Activated T-cell treated with anti-CD3 and anti-CD28 coated beads, Interleukin-2, amount 50 U/mL, for 24 hours (primary cell): Measurements from ENCODE around the gene ADARB2.

Experiments
- DNase-seq: peaks from one replicate; pipeline ENCODE4 v3.0.0-alpha.2; 2020
- H3K27ac Mint-ChIP-seq: 2 replicates; pipeline ENCODE4 v1.8.0; 2020; ENCODE audit warnings: mild to moderate bottlenecking, mixed read lengths
- H3K27me3 Mint-ChIP-seq: 2 replicates; pipeline ENCODE4 v1.8.0; 2020; ENCODE audit warnings: mixed read lengths
- H3K36me3 Mint-ChIP-seq: 2 replicates; pipeline ENCODE4 v1.8.0; 2020; ENCODE audit warnings: low read depth, mixed read lengths
- H3K4me1 Mint-ChIP-seq: 2 replicates; pipeline ENCODE4 v1.8.0; 2020; ENCODE audit warnings: low read depth, mixed read lengths
- H3K4me3 Mint-ChIP-seq: 2 replicates; pipeline ENCODE4 v1.8.0; 2020; ENCODE audit warnings: mild to moderate bottlenecking, moderate library complexity, mixed read lengths
- H3K9me3 Mint-ChIP-seq: 2 replicates; pipeline ENCODE4 v1.8.0; 2020; ENCODE audit warnings: mixed read lengths

ADARB2 gene

DNA sequence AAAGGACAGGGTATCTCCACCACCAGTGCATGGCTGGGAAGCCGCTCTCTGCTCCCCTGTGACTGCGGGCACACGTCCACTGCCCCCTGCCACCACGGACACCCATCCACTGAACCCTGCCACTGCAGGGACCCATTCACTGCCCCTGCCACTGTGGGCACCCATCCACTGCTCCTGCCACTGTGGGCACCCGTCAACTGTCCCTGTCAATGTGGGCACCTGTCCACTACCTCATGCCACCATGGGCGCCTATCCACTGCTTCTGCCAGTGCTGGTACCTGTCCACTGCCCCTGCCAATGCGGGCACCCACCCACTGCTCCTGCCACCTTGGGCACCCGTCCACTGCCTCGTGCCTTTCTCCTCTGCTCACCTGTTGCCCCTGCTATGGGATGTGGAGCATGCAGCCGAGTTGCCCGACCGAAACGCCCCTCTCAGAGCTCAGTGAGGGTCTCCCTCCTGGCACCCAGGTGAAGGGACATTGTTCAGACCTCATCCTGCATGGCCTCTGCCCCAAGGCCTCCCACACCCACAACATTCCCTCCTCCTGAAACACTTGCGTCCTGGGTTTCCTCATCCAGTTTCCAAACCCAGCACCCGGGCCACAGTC lies 207.4 kb downstream of the ADARB2 start:
- H3K36me3 Mint-ChIP-seq, result no peaks in the 10 kb centered on the region

DNA sequence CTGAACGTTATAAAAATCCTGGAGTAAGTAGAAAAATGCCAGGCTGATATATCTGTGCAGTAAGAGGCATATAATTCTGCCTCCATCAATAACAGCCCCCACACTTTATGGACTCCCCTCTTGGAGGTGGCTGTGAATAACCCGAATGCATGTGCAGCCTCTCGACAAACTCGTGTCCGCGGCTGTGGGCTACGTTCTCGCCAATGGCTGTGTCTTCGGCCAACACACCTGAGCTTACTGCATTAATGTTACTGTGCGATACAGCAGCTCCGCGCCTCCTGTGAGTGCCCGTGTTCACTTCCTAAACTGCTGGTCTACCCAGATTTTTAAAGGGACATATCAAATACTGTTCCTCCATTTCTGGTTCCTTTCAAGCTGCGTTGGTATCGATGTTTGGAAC lies 209.4 kb downstream of the ADARB2 start:
- H3K27ac Mint-ChIP-seq, result no peak overlapping the region
- peaks cover 30% of the 10 kb centered on the region for H3K27me3 Mint-ChIP-seq
- H3K9me3 Mint-ChIP-seq, result no peaks in the 10 kb centered on the region
- no peaks in the 10 kb centered on the region for H3K36me3 Mint-ChIP-seq
- H3K4me3 Mint-ChIP-seq, result no peak overlapping the region
- no peak for DNase-seq
- H3K4me1 Mint-ChIP-seq, result no peaks in the 10 kb centered on the region

More for the DNA sequence above, 207.4 kb downstream of the ADARB2 start:
- Mint-ChIP-seq H3K4me3 (no peak overlapping the region), H3K27me3 (peaks cover 33% of the 10 kb centered on the region), H3K4me1 (no peaks in the 10 kb centered on the region), H3K9me3 (no peaks in the 10 kb centered on the region), H3K27ac (no peak overlapping the region)
- DNase-seq, result no peak

DNA sequence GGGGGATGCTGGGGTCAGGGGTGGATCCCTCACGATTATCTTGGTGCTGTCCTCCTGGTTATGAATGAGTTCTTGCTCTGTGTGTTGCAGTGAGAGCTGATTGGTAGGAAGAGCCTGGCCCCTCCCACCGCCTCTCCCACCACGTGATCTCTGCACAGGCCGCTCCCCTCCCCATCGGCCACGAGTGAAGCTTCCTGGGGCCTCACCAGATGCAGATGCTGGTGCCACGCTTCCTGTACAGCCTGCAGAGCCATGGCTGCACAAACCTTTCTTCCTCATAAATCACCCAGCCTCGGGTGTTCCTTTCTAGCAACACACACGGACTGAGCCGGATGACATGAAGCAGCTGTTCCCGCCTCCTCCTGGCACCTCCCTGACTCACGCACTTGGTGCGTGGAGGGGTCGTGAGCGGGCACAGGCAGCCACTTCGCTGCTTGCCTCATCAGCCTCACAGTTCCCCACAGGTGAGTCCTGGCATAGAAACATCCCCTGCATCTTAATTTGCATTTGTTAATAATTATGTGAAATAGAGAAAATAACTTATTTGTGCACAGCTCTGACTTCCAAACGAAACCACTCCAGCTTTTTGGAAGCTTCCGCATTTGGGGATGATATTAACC lies 210.8 kb downstream of the ADARB2 start:
- Mint-ChIP-seq H3K9me3 (no peaks in the 10 kb centered on the region), H3K36me3 (no peaks in the 10 kb centered on the region), H3K27ac (no peak overlapping the region), H3K27me3 (peaks cover 27% of the 10 kb centered on the region), H3K4me1 (no peaks in the 10 kb centered on the region), H3K4me3 (no peak overlapping the region)
- DNase-seq, result no peak

DNA sequence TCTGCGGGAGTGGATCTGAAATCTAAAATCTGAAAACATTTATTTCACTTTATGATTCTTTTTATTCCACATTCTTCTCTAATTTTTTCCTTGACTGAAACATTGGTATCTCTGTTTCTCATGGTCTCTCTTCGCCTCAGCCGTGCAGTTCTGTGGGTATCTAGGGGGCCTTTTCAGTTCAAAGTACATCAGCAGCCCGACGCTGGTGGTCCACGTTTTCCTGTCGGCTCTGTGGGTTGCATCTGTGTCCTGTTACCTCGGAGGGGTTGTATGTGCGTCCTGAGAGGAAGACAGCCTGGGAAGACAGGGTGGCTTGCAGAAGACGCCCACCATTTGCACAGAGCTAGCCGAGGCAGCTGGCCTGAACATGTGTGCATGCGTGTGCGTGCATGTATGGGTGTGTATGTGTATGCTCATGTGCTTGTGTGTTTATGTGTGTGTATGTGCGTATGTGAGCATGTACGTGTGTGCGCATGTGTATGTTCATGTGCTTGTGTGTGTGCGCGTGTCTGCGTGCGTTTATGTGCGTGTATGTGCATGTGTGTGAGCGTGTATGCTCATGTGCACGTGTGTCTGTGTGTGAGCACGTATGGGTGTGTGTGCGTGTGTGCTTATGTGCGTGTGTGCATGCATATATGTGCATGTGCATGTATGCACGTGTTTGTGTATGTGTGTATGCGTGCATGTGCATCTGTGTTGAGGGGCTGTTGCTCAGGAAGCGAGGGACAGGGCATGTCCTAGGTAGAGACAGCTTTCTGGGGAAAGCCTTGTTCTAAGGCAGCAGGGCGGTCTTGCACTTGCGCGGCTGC lies 211.8 kb downstream of the ADARB2 start:
- Mint-ChIP-seq H3K27me3 (peaks cover 22% of the 10 kb centered on the region), H3K27ac (no peak overlapping the region), H3K9me3 (no peaks in the 10 kb centered on the region), H3K36me3 (no peaks in the 10 kb centered on the region), H3K4me3 (no peak overlapping the region), H3K4me1 (no peaks in the 10 kb centered on the region)
- no peak for DNase-seq

DNA sequence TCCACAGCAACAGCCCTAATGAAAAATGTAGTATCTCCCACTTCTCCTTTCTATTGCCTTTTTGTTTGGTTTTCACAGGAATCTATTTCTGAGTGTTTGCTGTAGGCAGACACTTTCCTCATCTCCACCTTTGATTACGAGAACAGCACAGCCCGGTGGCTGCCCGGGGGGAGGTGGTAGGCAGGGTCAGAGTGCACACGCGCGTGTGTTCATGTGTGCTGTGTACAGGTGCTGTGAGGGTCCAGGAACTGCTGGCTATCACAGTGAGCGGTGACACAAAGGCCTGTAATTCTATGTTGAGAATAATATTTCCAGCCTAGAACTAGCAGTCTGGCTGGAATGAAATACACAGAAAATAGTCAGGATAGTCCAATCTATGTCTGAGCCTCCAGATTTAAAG lies 212.8 kb downstream of the ADARB2 start:
- Mint-ChIP-seq H3K27me3 (peaks cover 14% of the 10 kb centered on the region), H3K4me1 (no peaks in the 10 kb centered on the region), H3K4me3 (no peak overlapping the region), H3K9me3 (no peaks in the 10 kb centered on the region), H3K27ac (no peak overlapping the region), H3K36me3 (no peaks in the 10 kb centered on the region)
- DNase-seq, result no peak

DNA sequence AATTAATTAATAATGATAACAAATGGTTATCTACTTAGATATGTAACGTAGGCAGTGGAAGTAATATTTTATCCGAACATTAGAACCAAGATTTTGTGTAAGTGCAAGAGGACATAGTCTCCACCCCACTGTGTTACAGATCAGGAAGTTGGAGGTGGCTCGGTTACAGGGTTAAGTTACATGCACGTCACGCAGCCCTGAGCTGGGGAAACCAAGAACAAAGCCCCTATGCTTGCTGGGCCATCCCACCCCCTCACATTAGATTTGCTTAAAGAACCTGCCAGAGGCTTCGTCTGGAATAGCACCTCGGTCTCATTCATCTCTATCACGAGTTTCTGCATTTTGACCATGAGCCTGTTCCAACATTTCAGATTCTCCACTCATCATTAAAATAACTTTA lies 214.1 kb downstream of the ADARB2 start:
- H3K27ac Mint-ChIP-seq, result no peak overlapping the region
- no peak overlapping the region for H3K4me3 Mint-ChIP-seq
- peaks cover 12% of the 10 kb centered on the region for H3K27me3 Mint-ChIP-seq
- H3K4me1 Mint-ChIP-seq, result no peaks in the 10 kb centered on the region
- DNase-seq, result no peak
- H3K9me3 Mint-ChIP-seq, result no peaks in the 10 kb centered on the region
- H3K36me3 Mint-ChIP-seq, result no peaks in the 10 kb centered on the region

DNA sequence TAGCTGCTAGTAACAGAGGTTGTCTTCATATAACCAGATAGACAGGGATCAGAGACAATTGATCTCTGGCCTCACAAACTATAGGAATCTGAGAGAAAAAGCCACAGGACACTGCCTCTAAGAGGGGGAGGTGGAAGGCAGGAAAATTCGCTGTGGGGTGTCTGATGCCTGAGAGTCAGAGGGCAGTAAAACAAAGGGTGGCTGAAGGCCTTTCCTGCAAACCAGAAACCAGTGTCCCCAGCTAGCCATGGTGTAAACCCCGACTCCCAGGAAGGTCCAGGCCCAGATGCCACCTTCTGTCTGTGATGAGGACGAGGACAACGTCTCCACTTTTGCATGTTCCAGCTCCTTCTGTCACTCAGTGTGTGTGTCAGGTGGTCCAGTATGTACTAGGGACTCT lies 215.1 kb downstream of the ADARB2 start:
- no peak for DNase-seq
- Mint-ChIP-seq H3K4me3 (no peak overlapping the region), H3K4me1 (no peaks in the 10 kb centered on the region), H3K27me3 (peaks cover 9% of the 10 kb centered on the region), H3K9me3 (no peaks in the 10 kb centered on the region), H3K36me3 (no peaks in the 10 kb centered on the region), H3K27ac (no peak overlapping the region)

DNA sequence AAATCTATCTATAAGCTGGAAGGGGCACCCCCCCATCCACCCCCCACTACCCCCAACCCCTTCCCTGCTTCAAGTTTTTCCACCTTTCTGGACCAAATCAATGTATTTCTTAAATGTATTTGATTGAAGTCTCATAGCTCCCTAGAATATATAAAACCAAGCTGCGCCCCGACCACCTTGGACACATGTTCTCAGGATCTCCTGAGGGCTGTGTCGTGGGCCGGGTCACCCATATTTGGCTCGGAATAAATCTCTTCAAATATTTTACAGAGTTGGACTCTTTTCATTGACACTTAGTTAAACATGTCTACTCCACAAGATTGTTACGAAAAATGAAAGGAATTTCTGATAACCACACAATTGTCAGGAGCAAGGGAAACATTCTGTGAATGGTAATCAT lies 215.6 kb downstream of the ADARB2 start:
- H3K4me1 Mint-ChIP-seq, result no peaks in the 10 kb centered on the region
- H3K27ac Mint-ChIP-seq, result no peak overlapping the region
- H3K36me3 Mint-ChIP-seq, result no peaks in the 10 kb centered on the region
- H3K4me3 Mint-ChIP-seq, result no peak overlapping the region
- no peak for DNase-seq
- H3K9me3 Mint-ChIP-seq, result no peaks in the 10 kb centered on the region
- H3K27me3 Mint-ChIP-seq, result peaks cover 9% of the 10 kb centered on the region

DNA sequence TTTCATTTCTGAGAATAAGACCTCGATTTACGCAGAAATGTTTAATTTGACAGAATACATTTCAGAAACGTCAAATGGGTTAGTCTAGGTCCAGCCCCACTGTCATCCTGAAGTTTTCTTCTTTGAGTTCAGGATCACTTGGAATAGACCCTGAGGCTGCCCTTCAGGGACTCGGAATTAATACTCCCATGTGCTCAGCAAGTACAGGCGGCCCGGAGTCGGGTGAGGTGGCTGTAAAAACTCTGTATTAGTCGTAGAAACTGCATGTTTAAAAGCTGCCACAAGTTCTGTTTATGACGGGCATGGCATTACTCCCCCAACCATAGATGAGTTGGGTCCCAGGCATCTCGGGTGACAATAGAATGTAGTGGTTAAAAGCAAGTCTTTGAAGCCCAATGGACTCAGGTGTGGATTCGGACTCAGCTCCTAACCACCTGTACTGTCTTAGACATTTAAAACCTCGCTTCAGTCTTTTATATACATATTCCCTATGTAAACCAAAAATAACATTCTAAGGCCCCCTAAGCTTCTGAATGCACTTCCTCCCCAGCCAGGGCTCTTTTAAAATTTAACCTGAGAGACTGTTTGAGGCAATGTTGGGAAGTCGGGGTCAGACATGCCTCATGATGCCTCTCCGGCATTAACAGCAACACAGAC lies 216.3 kb downstream of the ADARB2 start:
- H3K9me3 Mint-ChIP-seq, result no peaks in the 10 kb centered on the region
- H3K36me3 Mint-ChIP-seq, result no peaks in the 10 kb centered on the region
- H3K27me3 Mint-ChIP-seq, result peaks cover 9% of the 10 kb centered on the region
- H3K27ac Mint-ChIP-seq, result no peak overlapping the region
- DNase-seq, result no peak
- H3K4me1 Mint-ChIP-seq, result no peaks in the 10 kb centered on the region
- no peak overlapping the region for H3K4me3 Mint-ChIP-seq

DNA sequence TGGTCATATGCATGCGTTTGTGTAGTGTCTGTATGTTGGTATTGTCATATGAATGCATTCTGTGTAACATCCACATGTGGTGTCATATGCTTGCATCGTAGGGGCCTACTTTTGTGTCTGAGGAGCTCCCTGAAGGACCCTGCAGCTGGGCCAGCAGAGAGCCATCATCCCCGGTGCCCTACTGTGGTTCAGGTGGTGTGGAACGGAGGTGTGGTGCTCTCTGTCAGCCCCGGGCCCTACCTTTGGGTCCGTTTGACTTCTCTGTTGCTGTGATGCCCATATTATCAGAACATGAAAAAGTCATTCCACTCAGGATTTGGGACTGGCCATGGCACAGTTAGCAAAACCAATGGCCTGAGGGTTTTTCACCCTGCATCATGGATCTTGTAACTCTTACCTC lies 217.9 kb downstream of the ADARB2 start:
- no peak for DNase-seq
- Mint-ChIP-seq H3K27me3 (peaks cover 7% of the 10 kb centered on the region), H3K9me3 (no peaks in the 10 kb centered on the region), H3K36me3 (no peaks in the 10 kb centered on the region), H3K4me1 (no peaks in the 10 kb centered on the region), H3K4me3 (no peak overlapping the region), H3K27ac (no peak overlapping the region)

DNA sequence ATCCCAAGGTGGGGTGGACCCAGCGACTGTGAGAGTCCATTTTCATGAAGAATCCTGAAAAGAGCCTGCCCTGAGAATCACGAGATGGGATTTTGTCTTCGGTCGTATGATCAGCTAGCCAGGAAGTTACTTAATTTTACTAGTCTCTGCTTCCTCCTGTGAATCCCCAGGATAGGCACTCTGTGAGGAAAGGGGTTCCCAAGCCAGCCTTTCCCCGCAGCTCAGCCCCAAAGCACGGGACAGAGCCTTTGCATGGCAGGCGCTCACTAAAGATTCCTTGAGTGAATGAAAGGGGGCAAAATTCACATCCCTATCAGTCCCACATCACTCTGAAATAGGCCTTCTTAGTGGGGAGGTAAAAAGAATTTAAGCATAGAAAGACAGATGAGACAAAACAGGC lies 219.6 kb downstream of the ADARB2 start:
- no peaks in the 10 kb centered on the region for H3K4me1 Mint-ChIP-seq
- no peaks in the 10 kb centered on the region for H3K36me3 Mint-ChIP-seq
- DNase-seq, result no peak
- H3K27ac Mint-ChIP-seq, result no peak overlapping the region
- H3K9me3 Mint-ChIP-seq, result no peaks in the 10 kb centered on the region
- no peak overlapping the region for H3K4me3 Mint-ChIP-seq
- H3K27me3 Mint-ChIP-seq, result peaks cover 7% of the 10 kb centered on the region

DNA sequence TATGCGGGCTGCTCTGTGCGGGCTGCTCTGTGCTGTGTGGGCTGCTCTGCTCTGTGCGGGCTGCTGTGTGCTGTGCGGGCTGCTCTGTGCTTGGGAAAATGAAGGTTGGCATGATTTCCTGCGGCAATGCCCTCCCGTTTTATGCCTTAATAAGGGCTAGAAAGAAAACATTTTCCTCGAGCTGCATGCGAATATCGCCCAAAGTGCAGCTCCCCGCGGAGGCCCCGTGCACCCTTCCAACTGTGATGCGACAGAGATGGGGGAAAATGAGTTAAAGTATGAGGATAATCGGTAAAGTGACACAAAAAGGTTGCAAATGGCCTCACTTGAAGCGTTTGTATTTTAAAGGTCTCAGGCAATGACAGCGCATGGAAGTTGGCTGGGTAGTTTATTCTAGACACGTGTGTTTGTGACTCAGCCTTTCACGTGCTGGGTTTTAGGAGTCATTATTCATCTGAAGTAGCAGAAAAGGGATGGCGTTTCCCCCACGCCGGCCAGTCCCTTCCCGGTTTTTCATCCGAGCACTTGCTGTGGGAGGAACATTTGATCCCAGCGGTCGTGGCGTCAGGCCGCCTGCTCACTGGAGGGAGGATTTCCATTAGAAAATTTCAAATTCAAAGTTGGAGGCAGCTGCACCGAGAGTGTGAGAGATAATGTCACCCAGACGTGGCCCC lies 220.7 kb downstream of the ADARB2 start:
- H3K36me3 Mint-ChIP-seq, result no peaks in the 10 kb centered on the region
- no peak overlapping the region for H3K4me3 Mint-ChIP-seq
- H3K4me1 Mint-ChIP-seq, result no peaks in the 10 kb centered on the region
- H3K27ac Mint-ChIP-seq, result no peak overlapping the region
- H3K9me3 Mint-ChIP-seq, result no peaks in the 10 kb centered on the region
- DNase-seq, result no peak
- peaks cover 7% of the 10 kb centered on the region for H3K27me3 Mint-ChIP-seq

DNA sequence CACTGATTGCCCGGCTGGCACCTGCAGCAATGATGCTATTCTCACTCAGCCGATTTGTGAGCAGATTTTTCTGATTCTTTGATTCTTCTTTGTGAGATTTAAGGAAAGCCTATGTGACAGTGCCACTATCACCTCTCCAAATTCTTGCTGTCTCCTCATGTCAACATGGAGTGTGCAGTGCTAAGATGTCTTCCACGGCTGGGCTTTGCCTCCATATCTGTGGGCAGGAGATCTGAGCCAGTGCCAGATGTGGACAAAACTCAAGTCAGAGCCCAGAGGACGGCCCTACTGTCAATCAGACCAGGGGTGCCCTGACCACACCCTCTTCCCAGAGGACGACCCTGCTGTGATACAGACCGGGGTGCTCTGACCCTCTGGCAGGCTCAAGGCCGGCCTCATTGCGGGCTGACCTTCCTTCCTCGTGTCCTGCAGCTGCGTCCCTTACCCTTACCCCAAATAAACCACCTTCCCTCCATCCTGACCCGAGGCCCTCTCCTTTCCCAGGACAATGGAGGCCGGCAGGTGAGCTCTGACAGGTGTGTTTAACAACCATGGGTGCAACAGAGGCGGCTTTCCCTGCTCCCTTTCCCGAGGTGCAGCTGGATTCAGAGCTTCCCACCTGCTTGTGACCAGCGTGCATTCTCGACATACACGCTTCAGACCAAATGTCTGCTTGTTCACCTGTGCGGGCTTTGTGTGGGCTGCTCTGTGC lies 221.4 kb downstream of the ADARB2 start:
- Mint-ChIP-seq H3K4me1 (no peaks in the 10 kb centered on the region), H3K27me3 (peaks cover 11% of the 10 kb centered on the region)
- DNase-seq, result no peak

More for the DNA sequence above, 221.4 kb downstream of the ADARB2 start:
- Mint-ChIP-seq H3K4me3 (no peak overlapping the region), H3K9me3 (no peaks in the 10 kb centered on the region), H3K27ac (no peak overlapping the region), H3K36me3 (no peaks in the 10 kb centered on the region)
